Erythroblast (primary cell): Measurements from ENCODE around the gene ADAR.

Experiments
- GATA1 ChIP-seq: IDR thresholded peaks from 2 replicates; pipeline ENCODE4 v1.6.1; 2011; ENCODE audit warnings: low read depth, mild to moderate bottlenecking, control low read depth, low read length, moderate library complexity
- POLR2A ChIP-seq: IDR thresholded peaks from 2 replicates; pipeline ENCODE4 v1.6.1; 2011; ENCODE audit warnings: mild to moderate bottlenecking, low read length

DNA sequence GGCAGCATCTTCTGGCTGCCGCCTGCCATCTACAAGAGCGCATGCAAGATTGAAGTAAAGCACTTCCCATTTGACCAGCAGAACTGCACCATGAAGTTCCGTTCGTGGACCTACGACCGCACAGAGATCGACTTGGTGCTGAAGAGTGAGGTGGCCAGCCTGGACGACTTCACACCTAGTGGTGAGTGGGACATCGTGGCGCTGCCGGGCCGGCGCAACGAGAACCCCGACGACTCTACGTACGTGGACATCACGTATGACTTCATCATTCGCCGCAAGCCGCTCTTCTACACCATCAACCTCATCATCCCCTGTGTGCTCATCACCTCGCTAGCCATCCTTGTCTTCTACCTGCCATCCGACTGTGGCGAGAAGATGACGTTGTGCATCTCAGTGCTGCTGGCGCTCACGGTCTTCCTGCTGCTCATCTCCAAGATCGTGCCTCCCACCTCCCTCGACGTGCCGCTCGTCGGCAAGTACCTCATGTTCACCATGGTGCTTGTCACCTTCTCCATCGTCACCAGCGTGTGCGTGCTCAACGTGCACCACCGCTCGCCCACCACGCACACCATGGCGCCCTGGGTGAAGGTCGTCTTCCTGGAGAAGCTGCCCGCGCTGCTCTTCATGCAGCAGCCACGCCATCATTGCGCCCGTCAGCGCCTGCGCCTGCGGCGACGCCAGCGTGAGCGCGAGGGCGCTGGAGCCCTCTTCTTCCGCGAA lies 36.6 kb downstream of the ADAR start:
- TF ChIP-seq POLR2A (no peak), GATA1 (no peak)
